Suprapubic skin (tissue), 4 donors: Measurements from ENCODE around the gene GOLPH3. TPM values are rescaled to one million over a fixed set of nuclear protein-coding genes. Genes with fewer than 3 reads are reported as not detected.
A peak's percentile ranks its signal among the peaks of the same experiment; 100 is the strongest.

Source experiments
- DNase-seq, 2 donors: peaks; one replicate each; pipeline ENCODE4 v3.0.0-alpha.2; 2019; ENCODE audit warnings: low spot score in 2 of 2
- H3K27ac ChIP-seq: fragments of 200-600 bp; sonication (generic); one replicate; pipeline ENCODE4 v1.5.1; 2019
- H3K27me3 ChIP-seq: fragments of 200-600 bp; sonication (generic); one replicate; pipeline ENCODE4 v1.5.1; 2019
- H3K36me3 ChIP-seq: fragments of 200-600 bp; sonication (generic); one replicate; pipeline ENCODE4 v1.5.1; 2019
- H3K4me1 ChIP-seq: fragments of 200-600 bp; sonication (generic); one replicate; pipeline ENCODE4 v1.5.1; 2019
- H3K4me3 ChIP-seq: fragments of 200-600 bp; sonication (generic); one replicate; pipeline ENCODE4 v1.5.1; 2019; ENCODE audit warnings: mild to moderate bottlenecking
- H3K9me3 ChIP-seq: fragments of 200-600 bp; sonication (generic); one replicate; pipeline ENCODE4 v1.5.1; 2019
- EP300 ChIP-seq: sonication (generic); formaldehyde crosslinking; IDR thresholded peaks from one replicate; pipeline ENCODE4 v1.6.1; 2017; ENCODE audit warnings: antibody characterized with exemption
- POLR2A ChIP-seq, 2 donors: fragments of 450-650 bp; IDR thresholded peaks; one replicate each; pipeline ENCODE4 v1.6.1; 2017; ENCODE audit warnings: antibody characterized with exemption in 2 of 2, mild to moderate bottlenecking in 2 of 2, moderate library complexity in 2 of 2
- POLR2AphosphoS5 ChIP-seq, 3 donors: sonication (generic); formaldehyde crosslinking; IDR thresholded peaks; one replicate each; pipeline ENCODE4 v1.6.1; 2017; ENCODE audit warnings: antibody characterized with exemption in 3 of 3
- WGBS: methylation state at CpG from one replicate; pipeline ENCODE4 v1.1.5; 2018; 5-methylcytosine and 5-hydroxymethylcytosine counted together
- total RNA-seq, 4 donors: library from RNA; depleted of rRNA; stranded (reverse); fragments of >200 nt; gene quantifications; one replicate each; pipeline ENCODE4 v1.1.0, GENCODE V29; 2016
- TF ChIP-seq, protein P1 (sequence below), 2 donors: fragments of 200-600 bp in 1 of 2; fragments of 450-650 bp in 1 of 2; sonication (generic) in 1 of 2; IDR thresholded peaks; one replicate each; pipeline ENCODE4 v1.5.1; 2016 to 2019; ENCODE audit warnings: antibody characterized with exemption in 2 of 2, mild to moderate bottlenecking in 1 of 2, moderate library complexity in 1 of 2

GOLPH3 gene
- total RNA-seq, 4 donors from 2014 or later, result 44.8 to 70.3 (median 58.9) TPM

DNA sequence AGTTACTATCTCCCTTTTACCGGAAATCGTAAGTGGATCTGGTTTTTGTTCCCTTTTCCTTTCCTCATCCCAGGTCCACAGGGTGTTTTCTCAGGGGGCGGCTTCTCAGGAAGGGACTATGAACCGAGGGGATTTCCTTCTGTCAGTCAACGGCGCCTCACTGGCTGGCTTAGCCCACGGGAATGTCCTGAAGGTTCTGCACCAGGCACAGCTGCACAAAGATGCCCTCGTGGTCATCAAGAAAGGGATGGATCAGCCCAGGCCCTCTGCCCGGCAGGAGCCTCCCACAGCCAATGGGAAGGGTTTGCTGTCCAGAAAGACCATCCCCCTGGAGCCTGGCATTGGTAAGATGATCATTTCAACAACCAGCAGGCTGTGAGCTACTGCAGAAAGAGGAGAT, 75.8 kb downstream of the GOLPH3 start:
- TF ChIP-seq POLR2AphosphoS5 (IDR thresholded peaks at IDR 0.05), result no peak
- TF ChIP-seq EP300, result no peak
- TF ChIP-seq POLR2A (IDR thresholded peaks at IDR 0.05), result no peak
- TF ChIP-seq, protein P1, sequence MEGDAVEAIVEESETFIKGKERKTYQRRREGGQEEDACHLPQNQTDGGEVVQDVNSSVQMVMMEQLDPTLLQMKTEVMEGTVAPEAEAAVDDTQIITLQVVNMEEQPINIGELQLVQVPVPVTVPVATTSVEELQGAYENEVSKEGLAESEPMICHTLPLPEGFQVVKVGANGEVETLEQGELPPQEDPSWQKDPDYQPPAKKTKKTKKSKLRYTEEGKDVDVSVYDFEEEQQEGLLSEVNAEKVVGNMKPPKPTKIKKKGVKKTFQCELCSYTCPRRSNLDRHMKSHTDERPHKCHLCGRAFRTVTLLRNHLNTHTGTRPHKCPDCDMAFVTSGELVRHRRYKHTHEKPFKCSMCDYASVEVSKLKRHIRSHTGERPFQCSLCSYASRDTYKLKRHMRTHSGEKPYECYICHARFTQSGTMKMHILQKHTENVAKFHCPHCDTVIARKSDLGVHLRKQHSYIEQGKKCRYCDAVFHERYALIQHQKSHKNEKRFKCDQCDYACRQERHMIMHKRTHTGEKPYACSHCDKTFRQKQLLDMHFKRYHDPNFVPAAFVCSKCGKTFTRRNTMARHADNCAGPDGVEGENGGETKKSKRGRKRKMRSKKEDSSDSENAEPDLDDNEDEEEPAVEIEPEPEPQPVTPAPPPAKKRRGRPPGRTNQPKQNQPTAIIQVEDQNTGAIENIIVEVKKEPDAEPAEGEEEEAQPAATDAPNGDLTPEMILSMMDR (IDR thresholded peaks at IDR 0.05), result no peak
- DNase-seq, result no peak
- no peak overlapping the region for H3K4me3 ChIP-seq
- H3K4me1 ChIP-seq, result no peaks in the 10 kb centered on the region
- WGBS, result 63% methylated on average over 9 of the region's 9 CpGs
- H3K36me3 ChIP-seq, result peaks cover 52% of the 10 kb centered on the region
- no peaks in the 10 kb centered on the region for H3K9me3 ChIP-seq
- H3K27me3 ChIP-seq, result no peaks in the 10 kb centered on the region
- no peak overlapping the region for H3K27ac ChIP-seq

DNA sequence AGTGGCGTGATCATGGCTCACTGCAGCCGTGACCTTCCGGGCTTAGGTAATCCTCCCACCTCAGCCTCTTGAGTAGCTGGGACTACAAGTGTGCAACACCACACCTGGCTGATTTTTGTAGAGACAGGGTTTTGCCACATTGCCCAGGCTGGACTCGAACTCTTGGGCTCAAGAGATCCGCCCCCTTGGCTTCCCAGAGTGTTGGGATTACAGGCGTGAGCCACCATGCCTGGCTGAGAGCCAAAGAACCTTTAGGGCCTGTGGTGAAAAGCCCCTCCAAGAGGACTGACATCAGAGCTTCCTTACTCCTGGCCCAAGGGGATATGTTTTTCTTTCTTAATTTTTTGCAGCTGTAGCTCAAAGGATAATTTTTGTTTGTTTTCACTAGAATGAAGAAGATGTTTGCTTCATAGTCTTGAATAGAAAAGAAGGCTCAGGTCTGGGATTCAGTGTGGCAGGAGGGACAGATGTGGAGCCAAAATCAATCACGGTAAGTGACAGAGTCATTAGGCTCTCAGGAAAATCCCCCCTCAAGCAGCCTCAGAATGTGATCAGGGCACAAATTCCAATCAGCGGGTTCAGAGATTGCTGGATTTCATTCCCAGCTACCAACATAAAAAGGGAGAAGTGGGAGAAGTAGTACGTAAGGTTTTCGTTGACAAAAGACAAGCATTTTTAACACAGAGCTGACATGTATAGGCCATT, 77.1 kb downstream of the GOLPH3 start:
- no peaks in the 10 kb centered on the region for H3K9me3 ChIP-seq
- H3K4me1 ChIP-seq, result peaks cover 3% of the 10 kb centered on the region
- 83% methylated on average over 10 of the region's 10 CpGs for WGBS

DNA sequence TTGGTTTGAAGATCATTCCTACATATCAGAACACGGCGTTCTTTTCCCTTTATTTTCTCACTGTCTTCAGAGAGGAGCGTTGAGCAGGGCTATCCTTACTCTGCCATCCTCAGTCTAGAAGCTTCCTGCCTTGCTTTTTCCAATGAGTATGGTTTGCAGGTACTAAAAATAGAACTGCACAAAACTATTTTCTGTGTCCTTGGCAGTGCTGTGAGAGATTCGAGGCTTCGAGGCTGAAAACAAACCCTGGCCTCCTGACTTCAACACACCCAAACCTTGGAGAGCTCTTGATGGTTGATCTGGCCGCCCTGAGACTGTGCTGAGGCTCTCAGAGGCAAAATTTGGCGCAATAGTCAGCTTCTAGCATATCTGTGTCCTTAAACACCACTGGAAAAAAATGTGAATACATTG, 78.9 kb downstream of the GOLPH3 start:
- Histone ChIP-seq H3K27ac (no peak overlapping the region), H3K27me3 (no peaks in the 10 kb centered on the region), H3K4me1 (peaks cover 3% of the 10 kb centered on the region), H3K4me3 (no peak overlapping the region), H3K36me3 (peaks cover 39% of the 10 kb centered on the region), H3K9me3 (no peaks in the 10 kb centered on the region)
- TF ChIP-seq POLR2A (IDR thresholded peaks at IDR 0.05), result no peak
- TF ChIP-seq, protein P1 (IDR thresholded peaks at IDR 0.05), result no peak
- no peak for TF ChIP-seq POLR2AphosphoS5 (IDR thresholded peaks at IDR 0.05)
- TF ChIP-seq EP300, result no peak
- WGBS, result 71% methylated on average over 7 of the region's 7 CpGs
- DNase-seq, result peak in 1 of 2 donors; percentile 34

More for the DNA sequence above, 77.1 kb downstream of the GOLPH3 start:
- no peak overlapping the region for H3K4me3 ChIP-seq
- no peak overlapping the region for H3K27ac ChIP-seq
- DNase-seq, result no peak
- H3K36me3 ChIP-seq, result peaks cover 48% of the 10 kb centered on the region
- TF ChIP-seq, protein P1 (IDR thresholded peaks at IDR 0.05), result no peak
- no peak for TF ChIP-seq POLR2AphosphoS5 (IDR thresholded peaks at IDR 0.05)
- no peaks in the 10 kb centered on the region for H3K27me3 ChIP-seq

DNA sequence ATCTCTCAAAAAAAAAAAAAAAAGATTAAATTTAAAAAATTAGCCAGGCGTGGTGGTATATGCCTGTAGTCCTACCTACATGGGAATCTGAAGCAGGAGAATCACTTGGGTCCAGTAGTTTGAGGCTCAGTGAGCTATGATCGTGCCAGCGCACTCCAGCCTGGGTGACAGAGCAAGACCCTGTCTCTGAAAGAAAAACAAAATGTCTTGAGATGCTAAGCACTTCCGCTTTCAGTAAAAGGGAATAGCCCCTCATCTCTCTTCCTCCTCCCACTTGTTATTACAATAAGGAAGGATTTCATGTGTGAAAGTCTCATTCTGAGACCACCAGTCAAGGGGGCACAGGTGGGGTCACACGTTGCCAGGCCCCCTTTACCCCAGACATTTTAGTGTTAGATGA, 79.4 kb downstream of the GOLPH3 start:
- Histone ChIP-seq H3K9me3 (no peaks in the 10 kb centered on the region), H3K4me1 (peaks cover 3% of the 10 kb centered on the region), H3K4me3 (no peak overlapping the region), H3K36me3 (peaks cover 43% of the 10 kb centered on the region), H3K27ac (no peak overlapping the region), H3K27me3 (no peaks in the 10 kb centered on the region)
- DNase-seq, result no peak
- TF ChIP-seq POLR2A (IDR thresholded peaks at IDR 0.05) (no peak), POLR2AphosphoS5 (IDR thresholded peaks at IDR 0.05) (no peak)
- WGBS, result 88% methylated on average over 5 of the region's 5 CpGs

DNA sequence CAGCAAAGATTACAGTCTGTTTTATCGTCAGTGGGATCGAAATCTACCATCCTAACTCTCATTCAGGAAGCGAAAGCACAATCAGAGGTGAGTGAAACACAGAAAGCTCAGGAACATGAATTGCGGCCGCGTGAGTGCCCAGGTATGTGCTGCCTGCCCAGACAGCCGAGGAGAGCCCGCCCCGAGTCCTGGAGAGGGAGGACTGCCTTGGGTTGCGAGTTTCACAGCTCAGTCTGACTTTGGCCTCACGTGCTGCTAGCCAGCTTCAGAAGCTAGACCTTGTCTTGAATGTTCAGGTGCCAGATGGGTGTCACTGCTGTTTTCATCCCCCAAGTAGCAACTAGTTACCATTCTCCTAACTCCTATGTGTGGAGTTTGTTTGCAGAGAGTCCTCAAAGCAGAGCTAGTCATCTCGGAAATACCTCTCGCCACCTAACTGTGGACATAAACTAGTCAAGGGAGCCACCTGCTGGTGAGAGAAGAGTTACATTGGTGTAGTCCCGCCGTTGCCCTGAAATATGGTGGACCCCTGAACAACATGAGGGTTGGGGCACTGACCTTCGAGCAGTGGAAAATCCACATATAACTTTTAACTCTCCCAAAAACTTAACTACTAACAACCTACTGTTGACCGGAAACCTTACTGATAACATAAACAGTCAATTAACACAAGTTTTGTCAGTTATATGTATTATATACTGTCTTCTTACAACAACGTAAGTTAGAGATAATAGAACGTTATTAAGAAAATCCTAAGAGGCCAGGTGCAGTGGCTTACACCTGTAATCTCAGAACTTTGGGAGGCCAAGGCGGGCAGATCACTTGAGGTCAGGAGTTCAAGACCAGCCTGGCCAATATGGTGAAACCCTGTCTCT, 80.9 kb downstream of the GOLPH3 start:
- 58% methylated on average over 20 of the region's 20 CpGs for WGBS
- TF ChIP-seq POLR2A (IDR thresholded peaks at IDR 0.05), result no peak
- TF ChIP-seq, protein P1 (IDR thresholded peaks at IDR 0.05), result peak; percentile 38 to 66

More for the DNA sequence above, 80.9 kb downstream of the GOLPH3 start:
- Histone ChIP-seq H3K4me1 (peaks cover 3% of the 10 kb centered on the region), H3K9me3 (no peaks in the 10 kb centered on the region), H3K27ac (no peak overlapping the region), H3K4me3 (no peak overlapping the region), H3K27me3 (no peaks in the 10 kb centered on the region), H3K36me3 (peaks cover 53% of the 10 kb centered on the region)
- peak in 1 of 2 donors; percentile 13 for DNase-seq
